Uterus (tissue), 2 donors: ENCODE results near the gene ANP32A.

Source experiments
- CTCF ChIP-seq, 4 experiments: fragments of 200-600 bp in 2 of 4; fragments of 450-650 bp in 2 of 4; sonication (generic) in 2 of 4; IDR thresholded peaks; one replicate each; pipeline ENCODE4 v1.5.1; 2016 to 2019; ENCODE audit warnings: antibody characterized with exemption in 4 of 4, mild to moderate bottlenecking in 2 of 4, moderate library complexity in 1 of 4
- POLR2A ChIP-seq, 2 donors: fragments of 450-650 bp; IDR thresholded peaks; one replicate each; pipeline ENCODE4 v1.6.1; 2016; ENCODE audit warnings: antibody characterized with exemption in 2 of 2, mild to moderate bottlenecking in 1 of 2, moderate library complexity in 1 of 2

GRCh38 chr15:68818769-68819494 is 1.8 kb downstream of the ANP32A start:
- TF ChIP-seq CTCF (IDR thresholded peaks at IDR 0.05) (no peak), POLR2A (IDR thresholded peaks at IDR 0.05) (no peak)
